GM19239 (cell line): ENCODE data around the gene TMCC1.

Experiments
- DNase-seq: peaks from one replicate; pipeline ENCODE4 v3.0.0; 2011; ENCODE audit warnings: low spot score; ENCODE audit not compliant: insufficient read length
- FAIRE-seq: peaks from 2 replicates; lab custom pipeline; 2011; peaks lifted over from hg19 to GRCh38; lab: Jason Lieb, UNC

TMCC1 gene

GRCh38 chr3:129605922-129606635 is 287.4 kb downstream of the TMCC1 start:
- FAIRE-seq (no peak), DNase-seq (no peak)

DNA sequence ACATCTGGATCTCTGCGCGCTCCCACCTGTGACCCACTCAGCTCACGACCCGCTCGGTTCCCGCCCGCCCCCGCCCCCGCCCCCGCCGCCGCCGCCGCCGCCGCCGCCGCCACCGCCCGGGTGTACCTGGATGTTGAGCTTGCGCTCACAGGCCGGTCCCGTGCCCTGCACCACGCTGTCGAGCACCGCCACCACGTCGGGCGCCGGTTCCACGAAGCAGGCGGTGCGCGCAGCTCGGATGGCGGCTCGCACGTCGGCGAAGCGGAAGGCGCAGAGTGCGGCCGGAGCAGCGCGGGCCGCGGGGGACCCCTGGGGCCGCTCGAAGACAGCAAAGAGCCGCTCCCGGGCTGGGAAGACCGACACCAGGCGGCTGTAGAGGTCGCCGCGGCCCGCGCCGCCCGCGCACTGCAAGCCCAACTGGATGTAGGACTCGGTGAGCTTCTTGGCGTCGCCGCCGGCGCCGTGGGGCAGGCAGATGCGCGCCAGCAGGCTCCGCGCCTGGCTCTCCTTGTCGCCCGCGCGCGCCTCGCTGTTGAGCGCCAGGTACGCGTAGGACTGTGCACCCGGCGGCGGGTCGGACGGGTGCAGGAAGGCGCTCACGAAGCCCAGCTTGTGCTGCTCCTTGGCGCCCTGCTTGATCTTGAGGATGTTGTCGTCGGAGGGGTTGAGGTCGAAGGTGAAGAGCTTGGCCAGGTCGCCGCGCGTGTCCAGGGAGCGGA is 288.1 kb downstream of the TMCC1 start:
- no peak for DNase-seq

GRCh38 chr3:129604767-129605166 is 288.7 kb downstream of the TMCC1 start:
- FAIRE-seq (no peak), DNase-seq (no peak)

More for the DNA sequence above, 288.1 kb downstream of the TMCC1 start:
- no peak for FAIRE-seq

GRCh38 chr3:129603991-129604749 is 289.3 kb downstream of the TMCC1 start:
- DNase-seq = no peak
- FAIRE-seq = no peak

- FAIRE-seq (no peak), DNase-seq (no peak)
Measured at GRCh38 chr3:129603561-129603942, 290.0 kb downstream of the TMCC1 start.

DNA sequence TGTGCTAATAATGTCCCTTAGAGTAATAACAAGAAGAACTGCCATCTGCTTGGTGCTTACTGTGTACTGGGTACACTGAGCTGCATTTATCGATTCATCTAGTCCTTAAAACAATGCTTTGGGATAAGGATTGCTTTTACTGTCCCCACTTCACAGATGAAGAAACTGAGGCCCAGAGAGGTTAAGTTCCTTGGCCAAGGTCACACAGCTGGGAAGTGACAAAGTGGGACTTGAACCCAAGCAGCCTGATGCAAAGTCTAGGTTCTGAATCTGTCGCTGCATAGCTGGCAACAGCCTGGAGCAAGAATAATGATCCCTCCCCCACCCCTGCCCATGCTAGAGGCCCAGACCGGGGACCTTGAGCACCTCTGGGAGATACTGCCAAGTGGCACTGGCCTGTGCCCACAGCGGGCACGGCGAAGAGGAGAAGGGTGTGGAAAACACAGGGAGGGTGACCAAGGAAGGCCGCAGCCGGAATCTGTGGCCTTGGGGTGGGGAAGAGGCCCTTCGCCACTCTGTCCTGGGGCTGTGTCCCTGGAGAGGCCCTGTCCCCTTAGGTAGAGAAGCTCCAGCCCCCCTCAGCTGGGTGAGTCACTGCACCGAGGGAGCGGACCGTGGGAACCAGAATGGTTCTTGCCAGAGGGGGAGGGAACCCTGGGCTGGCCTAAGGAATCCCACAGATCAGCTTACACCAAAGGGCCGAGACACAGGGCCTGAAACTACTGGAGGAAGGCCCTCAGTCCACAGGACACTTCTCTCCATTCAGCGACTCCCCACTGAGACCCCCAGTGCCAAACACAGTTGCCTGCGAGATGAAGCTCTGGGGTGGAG is 290.6 kb downstream of the TMCC1 start:
- DNase-seq (no peak), FAIRE-seq (no peak)

GRCh38 chr3:129602309-129602708 is 291.2 kb downstream of the TMCC1 start:
- FAIRE-seq = no peak

DNA sequence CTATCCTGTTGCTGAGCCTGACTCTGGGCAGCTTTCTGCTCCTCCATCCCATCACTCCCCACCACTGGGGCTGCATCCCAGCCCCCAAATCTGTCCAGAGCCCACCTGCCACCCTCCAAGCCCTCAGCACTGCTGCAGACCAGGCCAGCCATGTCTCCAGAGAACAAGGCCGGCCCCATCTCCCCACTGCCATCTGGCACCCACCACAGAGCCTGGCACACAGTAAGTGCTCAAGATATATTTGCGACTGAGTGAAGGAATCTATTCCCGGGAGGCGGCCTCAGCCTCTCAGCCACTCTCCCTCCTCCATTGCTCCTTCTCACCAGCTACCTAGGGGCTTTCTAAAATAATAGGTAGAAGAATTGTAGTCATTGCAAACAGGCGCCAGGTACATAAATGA is 291.8 kb downstream of the TMCC1 start:
- DNase-seq (no peak), FAIRE-seq (no peak)

More at GRCh38 chr3:129602309-129602708, 291.2 kb downstream of the TMCC1 start:
- DNase-seq = no peak

- no peak for DNase-seq
- no peak for FAIRE-seq
Measured at GRCh38 chr3:129600348-129600747, 293.2 kb downstream of the TMCC1 start.

GRCh38 chr3:129599607-129600006 is 293.9 kb downstream of the TMCC1 start:
- DNase-seq (no peak), FAIRE-seq (no peak)

DNA sequence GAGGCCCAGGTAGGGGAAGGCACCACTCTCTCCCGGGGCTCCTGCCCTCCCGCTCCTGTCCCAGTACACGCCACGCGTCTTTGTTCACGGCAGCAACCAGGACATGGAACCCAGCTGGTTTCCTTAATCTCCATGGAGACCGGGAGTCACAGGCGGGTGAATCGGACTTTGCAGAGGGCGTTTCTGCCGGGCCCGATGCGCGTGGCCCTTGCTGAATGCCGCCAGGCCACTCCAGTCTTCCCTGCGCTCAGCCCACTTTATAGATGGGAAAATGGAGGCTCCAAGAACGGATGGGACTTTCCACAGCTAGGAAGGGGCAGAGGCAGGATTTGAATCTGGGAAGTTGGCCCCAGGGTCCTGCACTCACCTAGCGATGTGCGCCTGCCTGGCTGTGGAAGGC is 294.4 kb downstream of the TMCC1 start:
- no peak for FAIRE-seq

DNA sequence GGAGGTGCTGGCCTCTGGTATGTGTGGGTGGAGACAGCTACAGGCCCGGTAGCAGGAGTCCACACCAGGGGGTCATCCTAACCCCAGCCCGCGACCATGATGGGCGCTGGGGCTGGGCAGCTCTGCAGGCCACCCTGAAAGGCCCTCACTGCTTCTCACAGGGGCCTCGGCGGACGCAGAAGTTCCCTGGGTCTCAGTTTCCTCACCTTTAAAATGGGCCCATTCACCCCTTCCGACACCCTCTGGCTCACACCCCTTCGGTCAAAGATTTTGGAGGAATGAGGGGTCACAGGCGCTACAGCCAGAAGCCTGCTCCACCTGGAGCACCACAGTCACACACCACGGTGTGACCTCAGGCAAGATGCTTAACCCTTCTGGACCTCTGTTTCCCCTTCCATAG is 295.0 kb downstream of the TMCC1 start:
- DNase-seq (no peak), FAIRE-seq (no peak)

More for the DNA sequence above, 294.4 kb downstream of the TMCC1 start:
- no peak for DNase-seq

DNA sequence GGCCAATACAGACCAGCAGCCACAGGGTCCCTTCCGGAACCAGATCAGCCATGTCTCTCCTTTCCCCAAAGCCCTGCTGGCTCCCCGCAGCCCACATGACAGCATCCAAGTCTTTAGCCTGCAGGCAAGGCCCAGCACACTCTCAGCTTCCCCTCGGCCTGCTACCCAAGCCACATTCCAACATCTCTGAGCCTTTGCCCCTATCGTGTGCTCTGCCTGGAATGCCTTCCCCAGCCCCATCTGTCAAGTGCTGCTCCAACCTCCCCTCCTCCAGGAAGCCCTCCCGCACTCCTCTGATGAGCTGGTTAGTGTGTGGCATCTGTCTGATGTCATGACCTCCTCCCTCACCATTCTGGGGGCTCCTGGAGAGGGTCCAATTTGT is 295.5 kb downstream of the TMCC1 start:
- no peak for DNase-seq
- FAIRE-seq = no peak
